HG02642 (cell line): ENCODE results near the gene MARCO.

Experiments used
- ATAC-seq: cut with Tn5 transposase; IDR thresholded peaks from one replicate; pipeline ENCODE4 v1.9.1; 2021; ENCODE audit warnings: mild to moderate bottlenecking; ENCODE audit not compliant: unreplicated experiment, poor library complexity

Gene MARCO

GRCh38 chr2:118942031-118942430 is at the start of gene MARCO:
Gene MARCO (plus strand): TSS chr2:118942194. CDS start chr2:118942301, 107 bp downstream.
- ATAC-seq, result no peak

GRCh38 chr2:118893100-118893499 is 48.9 kb upstream of the MARCO start:
- ATAC-seq, result no peak

GRCh38 chr2:118902266-118903028 is 39.5 kb upstream of the MARCO start:
- no peak for ATAC-seq

- no peak for ATAC-seq
These were observed 39.0 kb upstream of the MARCO start for GRCh38 chr2:118903029-118903351.

DNA sequence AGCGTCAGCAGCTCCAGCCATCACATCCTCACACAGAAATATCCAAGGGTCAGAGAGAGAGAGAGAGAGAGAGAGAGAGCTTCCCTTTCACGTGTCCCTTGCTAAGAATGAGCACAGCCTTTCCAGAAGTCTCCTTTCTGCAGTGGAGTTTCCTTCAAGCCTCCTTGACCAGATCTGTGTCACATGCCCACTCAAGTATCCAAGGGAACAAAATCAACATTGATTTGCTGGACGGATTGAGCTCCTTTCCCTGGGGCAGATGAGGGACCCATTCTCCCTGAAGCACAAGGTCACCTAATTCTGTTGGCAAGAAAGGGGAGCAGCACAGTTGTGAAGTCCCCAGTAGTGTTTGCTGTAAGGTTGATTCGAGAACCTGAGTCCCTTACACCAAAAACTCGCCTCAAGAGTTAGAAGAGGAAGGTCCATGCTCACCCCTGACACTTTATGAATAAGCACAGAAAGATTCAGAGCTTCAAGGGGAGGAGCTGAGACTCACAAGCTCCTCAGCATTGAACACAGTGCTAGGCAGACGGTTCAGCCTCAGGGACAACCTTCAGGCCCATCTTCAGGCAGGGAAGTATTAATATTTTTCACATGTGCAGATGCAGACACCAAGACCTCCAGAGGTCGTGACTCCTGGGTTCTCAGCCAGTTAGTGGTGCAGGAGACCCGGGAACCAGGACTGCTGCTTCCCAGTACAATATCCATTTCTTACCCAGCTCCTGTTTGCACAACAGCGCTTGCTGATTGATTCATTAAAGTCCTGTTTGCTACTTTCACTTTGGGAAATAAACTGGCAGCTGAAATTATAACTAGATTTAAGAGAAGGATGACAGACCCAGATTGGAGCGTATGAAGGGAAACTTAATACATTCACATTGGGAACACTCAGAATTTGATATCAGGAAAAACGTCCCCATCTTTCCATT is 38.2 kb upstream of the MARCO start:
- no peak for ATAC-seq

- ATAC-seq, result no peak
These were observed 36.8 kb upstream of the MARCO start for GRCh38 chr2:118905206-118905605.

GRCh38 chr2:118906186-118906585 is 35.8 kb upstream of the MARCO start:
- no peak for ATAC-seq

DNA sequence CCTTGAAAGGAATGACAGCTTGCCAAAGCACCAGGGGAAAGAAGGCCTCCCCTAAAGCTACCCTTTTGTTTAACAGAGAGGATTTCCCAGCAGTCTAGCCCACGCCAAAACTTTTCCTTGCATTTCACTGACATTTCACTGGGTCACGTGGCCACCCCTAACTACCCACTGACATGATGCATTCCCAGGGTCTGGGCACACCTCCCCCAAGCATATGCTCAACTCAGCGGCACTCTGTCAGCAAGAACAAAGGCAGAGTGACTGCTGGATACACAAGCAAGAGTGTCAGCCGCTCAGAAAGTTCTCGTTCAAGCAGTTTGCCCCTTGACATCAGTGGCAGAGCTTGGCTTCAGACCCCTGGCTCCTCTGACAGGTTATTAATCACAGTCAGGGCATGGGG is 34.2 kb upstream of the MARCO start:
- no peak for ATAC-seq

GRCh38 chr2:118909191-118909590 is 32.8 kb upstream of the MARCO start:
- no peak for ATAC-seq

DNA sequence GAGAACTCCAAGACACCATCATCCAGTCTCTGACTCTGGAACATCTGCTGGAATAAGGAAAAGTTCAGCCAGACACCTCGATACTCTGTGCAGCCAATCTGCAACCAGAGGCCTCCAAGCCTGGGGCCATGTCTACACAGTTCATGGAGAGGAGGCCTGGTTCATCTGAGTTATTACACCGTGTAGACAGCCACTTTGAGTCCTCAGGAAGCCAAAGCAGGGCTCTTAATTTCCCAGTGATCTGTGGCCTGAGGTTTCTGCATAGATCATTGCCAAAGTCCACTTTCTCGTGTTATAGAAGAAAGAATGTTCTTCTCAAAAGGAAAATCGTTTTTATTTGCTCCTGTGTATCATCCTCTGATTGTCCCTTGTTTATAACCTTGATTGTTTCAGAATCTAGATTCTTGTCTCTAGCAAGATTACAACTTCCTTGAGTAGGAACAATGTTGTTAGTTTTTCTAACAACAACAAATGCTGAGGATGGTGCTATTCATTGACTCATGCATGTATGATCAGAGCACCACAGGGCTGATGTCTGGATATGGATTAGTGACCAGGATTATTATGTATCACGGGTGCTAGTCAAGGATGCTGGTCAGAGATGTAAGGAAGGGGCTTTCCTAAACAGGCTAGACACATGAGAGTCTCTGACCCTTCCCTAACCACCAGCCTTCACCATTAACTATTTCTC is 30.7 kb upstream of the MARCO start:
- ATAC-seq, result no peak

GRCh38 chr2:118911936-118912335 is 30.1 kb upstream of the MARCO start:
- no peak for ATAC-seq

DNA sequence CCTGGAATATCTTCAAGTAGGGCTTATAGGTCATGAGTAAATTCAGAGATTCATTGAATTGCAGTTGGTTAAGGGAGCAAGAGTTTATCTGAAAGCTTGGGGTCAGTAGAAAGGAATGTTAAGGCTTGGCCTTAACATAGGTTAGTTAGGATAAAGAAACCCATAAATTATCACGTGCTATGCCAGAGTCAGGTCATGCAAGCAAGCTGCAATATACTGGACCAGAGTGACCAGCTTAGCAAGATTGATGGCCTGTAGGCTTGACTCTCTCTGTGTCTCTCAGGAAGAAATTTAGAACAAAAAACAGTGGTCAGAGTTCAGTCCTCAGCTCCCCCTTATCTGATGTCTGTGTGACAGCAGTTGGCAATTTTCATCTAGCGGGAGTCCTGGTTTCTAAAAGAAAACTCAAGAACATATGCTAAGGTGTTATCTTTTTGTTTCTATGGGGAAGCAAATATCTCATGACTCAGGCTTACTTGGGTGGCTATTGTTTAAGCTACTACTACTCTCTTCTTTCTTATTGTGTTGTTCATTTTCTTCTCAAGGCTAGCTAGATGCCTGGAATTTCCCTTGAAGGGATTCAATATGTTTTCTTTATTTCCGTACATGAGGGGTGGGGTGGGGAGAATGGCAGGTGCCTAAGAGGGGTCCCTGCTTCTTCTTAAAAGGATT is 28.7 kb upstream of the MARCO start:
- no peak for ATAC-seq

DNA sequence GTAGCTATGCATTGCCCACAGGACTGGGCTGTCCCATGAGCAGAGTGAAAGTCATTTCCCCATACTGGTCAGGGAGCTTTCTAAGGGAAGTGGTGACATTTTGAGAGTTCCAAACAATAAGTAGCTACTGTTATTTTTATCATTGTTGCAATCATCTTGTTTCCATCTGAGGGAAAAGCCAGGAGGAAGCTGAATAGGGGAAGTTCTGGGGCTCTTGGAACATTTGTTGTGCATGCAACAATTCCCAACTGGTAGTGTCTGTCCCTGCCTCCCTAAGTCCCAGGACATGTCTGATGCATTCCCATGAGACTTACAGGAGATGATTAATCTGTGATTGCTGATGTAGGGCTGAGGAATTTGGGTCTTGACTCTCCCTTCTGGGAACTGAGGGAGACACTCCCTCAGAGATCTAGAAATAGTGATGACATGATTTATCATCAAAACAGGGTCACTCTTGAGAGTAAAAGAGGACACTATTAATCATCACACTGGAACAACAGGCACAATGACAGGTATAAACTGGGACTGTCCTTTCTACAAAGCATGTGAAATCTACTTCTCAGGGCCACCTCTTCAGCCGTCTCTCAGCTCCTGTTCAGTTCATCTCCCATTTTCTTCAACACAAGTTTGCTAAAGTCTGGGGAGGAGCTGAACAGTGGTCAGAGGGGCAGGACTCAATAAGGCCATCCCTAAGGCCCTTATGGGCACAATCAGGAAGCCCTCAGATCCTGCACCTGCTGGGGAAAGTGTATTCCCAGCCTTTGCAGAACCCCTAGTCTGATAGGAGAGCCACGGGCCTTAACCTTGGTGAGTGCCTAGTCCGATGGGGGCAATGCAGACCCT is 28.0 kb upstream of the MARCO start:
- no peak for ATAC-seq

GRCh38 chr2:118914721-118915453 is 27.1 kb upstream of the MARCO start:
- no peak for ATAC-seq

DNA sequence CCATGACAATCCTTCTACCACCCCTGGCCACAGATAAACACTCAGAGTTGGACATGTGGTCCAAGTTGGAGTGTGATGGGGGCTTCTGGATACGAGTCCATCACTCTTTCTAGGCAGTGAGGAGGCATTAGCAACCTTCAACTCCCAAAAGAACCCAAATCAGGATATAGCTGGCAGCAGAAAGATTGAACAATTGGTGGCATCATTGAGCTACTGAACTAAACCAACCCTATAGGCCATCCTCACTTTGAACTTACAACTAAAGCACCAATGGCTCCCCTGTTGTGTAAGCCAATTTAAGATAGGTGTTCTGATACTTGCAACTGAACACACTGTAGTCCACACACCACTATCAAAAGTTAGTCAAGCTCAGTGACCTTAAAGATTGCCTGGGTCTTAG is 24.0 kb upstream of the MARCO start:
- no peak for ATAC-seq

GRCh38 chr2:118921646-118922045 is 20.3 kb upstream of the MARCO start:
- no peak for ATAC-seq

DNA sequence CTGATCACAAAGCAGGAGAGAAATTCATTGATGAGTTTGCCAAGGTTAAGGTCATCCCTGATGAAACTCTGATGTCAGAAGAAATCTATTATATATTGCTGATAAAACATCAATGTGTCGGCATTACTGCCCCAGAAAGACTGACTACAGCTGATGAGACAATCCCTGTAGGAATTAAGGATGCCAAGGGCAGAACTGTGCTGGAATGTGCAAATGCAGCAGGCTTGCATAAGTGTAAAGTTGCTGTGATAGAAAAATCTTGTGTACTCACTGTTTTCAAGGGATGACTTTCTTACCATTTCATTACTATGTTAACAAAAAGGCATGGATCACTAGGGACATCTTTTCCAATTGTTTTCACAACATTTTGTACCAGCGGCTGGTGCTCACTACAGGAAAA is 19.7 kb upstream of the MARCO start:
- ATAC-seq, result no peak

GRCh38 chr2:118923371-118923770 is 18.6 kb upstream of the MARCO start:
- no peak for ATAC-seq

DNA sequence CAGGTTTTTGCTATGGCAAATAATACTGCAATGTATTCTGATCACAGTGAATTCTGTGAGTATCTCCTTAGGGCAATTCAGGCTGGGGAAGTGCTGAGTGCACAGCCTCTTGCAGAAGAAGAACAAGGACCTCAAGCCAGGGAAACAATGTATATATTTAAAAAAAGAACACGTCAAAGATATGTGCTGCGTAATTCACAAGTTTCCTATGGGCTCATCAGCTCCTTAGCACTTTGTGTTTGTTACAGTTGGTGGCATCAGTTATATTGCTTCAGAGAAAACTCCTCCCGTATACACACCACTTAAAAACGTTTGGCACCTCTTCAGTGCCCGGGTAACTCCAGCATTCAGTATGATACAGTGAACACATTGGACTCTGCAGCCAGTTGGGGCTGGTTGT is 16.5 kb upstream of the MARCO start:
- ATAC-seq, result no peak
